ENCODE results near the gene EPHA6. TPM values are rescaled to one million over a fixed set of nuclear protein-coding genes. Genes with fewer than 3 reads are reported as not detected.

The EPHA6 gene
- polyA plus RNA-seq, 2 donors: 0.20 to 0.38 TPM

GRCh38 chr3:96833301-96833700, 18.9 kb downstream of the EPHA6 start:
- no peaks in the 10 kb centered on the region for H3K4me1 ChIP-seq (ENCODE audit: control insufficient read depth in 2 of 2, insufficient read depth in 2 of 2, low read length in 1 of 2)
- no peak overlapping the region for H3K27ac ChIP-seq (ENCODE audit: low read depth in 2 of 2, low read length in 1 of 2)
- no peaks in the 10 kb centered on the region for H3K36me3 ChIP-seq (ENCODE audit: control insufficient read depth in 2 of 2, insufficient read depth in 2 of 2, low read length in 1 of 2)
- H3K4me3 ChIP-seq (ENCODE audit: low read depth in 1 of 2, low read length in 2 of 2): no peak overlapping the region
- H3K27me3 ChIP-seq (ENCODE audit: control insufficient read depth in 1 of 2, insufficient read depth in 2 of 2, low read length in 2 of 2): no peaks in the 10 kb centered on the region
- H3K9me3 ChIP-seq (ENCODE audit: control insufficient read depth in 2 of 2, insufficient read depth in 1 of 2, low read depth in 1 of 2, low read length in 1 of 2): no peaks in the 10 kb centered on the region

GRCh38 chr3:96836153-96836915, 21.9 kb downstream of the EPHA6 start:
- H3K4me3 ChIP-seq (ENCODE audit: low read depth in 1 of 2, low read length in 2 of 2): no peak overlapping the region
- no peaks in the 10 kb centered on the region for H3K4me1 ChIP-seq (ENCODE audit: control insufficient read depth in 2 of 2, insufficient read depth in 2 of 2, low read length in 1 of 2)
- no peaks in the 10 kb centered on the region for H3K27me3 ChIP-seq (ENCODE audit: control insufficient read depth in 1 of 2, insufficient read depth in 2 of 2, low read length in 2 of 2)
- no peak overlapping the region for H3K27ac ChIP-seq (ENCODE audit: low read depth in 2 of 2, low read length in 1 of 2)
- no peaks in the 10 kb centered on the region for H3K36me3 ChIP-seq (ENCODE audit: control insufficient read depth in 2 of 2, insufficient read depth in 2 of 2, low read length in 1 of 2)
- 20 to 24% methylated on average over 2 of the region's 2 CpGs for WGBS, 2 donors
- H3K9me3 ChIP-seq (ENCODE audit: control insufficient read depth in 2 of 2, insufficient read depth in 1 of 2, low read depth in 1 of 2, low read length in 1 of 2): peaks cover 0 to 2% of the 10 kb centered on the region in 2 donors

GRCh38 chr3:96843505-96844203, 29.3 kb downstream of the EPHA6 start:
- no peaks in the 10 kb centered on the region for H3K36me3 ChIP-seq (ENCODE audit: control insufficient read depth in 2 of 2, insufficient read depth in 2 of 2, low read length in 1 of 2)
- H3K27ac ChIP-seq (ENCODE audit: low read depth in 2 of 2, low read length in 1 of 2): no peak overlapping the region
- 30 to 50% methylated on average over 6 of the region's 6 CpGs for WGBS, 2 donors
- no peaks in the 10 kb centered on the region for H3K27me3 ChIP-seq (ENCODE audit: control insufficient read depth in 1 of 2, insufficient read depth in 2 of 2, low read length in 2 of 2)
- H3K9me3 ChIP-seq (ENCODE audit: control insufficient read depth in 2 of 2, insufficient read depth in 1 of 2, low read depth in 1 of 2, low read length in 1 of 2): peaks cover 0 to 2% of the 10 kb centered on the region in 2 donors
- no peaks in the 10 kb centered on the region for H3K4me1 ChIP-seq (ENCODE audit: control insufficient read depth in 2 of 2, insufficient read depth in 2 of 2, low read length in 1 of 2)
- no peak overlapping the region for H3K4me3 ChIP-seq (ENCODE audit: low read depth in 1 of 2, low read length in 2 of 2)

- no peaks in the 10 kb centered on the region for H3K9me3 ChIP-seq (ENCODE audit: control insufficient read depth in 2 of 2, insufficient read depth in 1 of 2, low read depth in 1 of 2, low read length in 1 of 2)
- no peak overlapping the region for H3K27ac ChIP-seq (ENCODE audit: low read depth in 2 of 2, low read length in 1 of 2)
- no peaks in the 10 kb centered on the region for H3K27me3 ChIP-seq (ENCODE audit: control insufficient read depth in 1 of 2, insufficient read depth in 2 of 2, low read length in 2 of 2)
- H3K4me1 ChIP-seq (ENCODE audit: control insufficient read depth in 2 of 2, insufficient read depth in 2 of 2, low read length in 1 of 2): no peaks in the 10 kb centered on the region
- no peaks in the 10 kb centered on the region for H3K36me3 ChIP-seq (ENCODE audit: control insufficient read depth in 2 of 2, insufficient read depth in 2 of 2, low read length in 1 of 2)
- no peak overlapping the region for H3K4me3 ChIP-seq (ENCODE audit: low read depth in 1 of 2, low read length in 2 of 2)
Measured at GRCh38 chr3:96844204-96844514, 29.8 kb downstream of the EPHA6 start.

GRCh38 chr3:96852849-96853248, 38.5 kb downstream of the EPHA6 start:
- WGBS, 2 donors: 84 to 93% methylated on average over 2 of the region's 2 CpGs
- no peaks in the 10 kb centered on the region for H3K9me3 ChIP-seq (ENCODE audit: control insufficient read depth in 2 of 2, insufficient read depth in 1 of 2, low read depth in 1 of 2, low read length in 1 of 2)
- H3K4me3 ChIP-seq (ENCODE audit: low read depth in 1 of 2, low read length in 2 of 2): no peak overlapping the region
- no peaks in the 10 kb centered on the region for H3K36me3 ChIP-seq (ENCODE audit: control insufficient read depth in 2 of 2, insufficient read depth in 2 of 2, low read length in 1 of 2)
- H3K27ac ChIP-seq (ENCODE audit: low read depth in 2 of 2, low read length in 1 of 2): no peak overlapping the region
- no peaks in the 10 kb centered on the region for H3K4me1 ChIP-seq (ENCODE audit: control insufficient read depth in 2 of 2, insufficient read depth in 2 of 2, low read length in 1 of 2)
- H3K27me3 ChIP-seq (ENCODE audit: control insufficient read depth in 1 of 2, insufficient read depth in 2 of 2, low read length in 2 of 2): no peaks in the 10 kb centered on the region

- WGBS, 2 donors: 68 to 75% methylated on average over 1 of the region's 1 CpG
- Histone ChIP-seq H3K9me3 (ENCODE audit: control insufficient read depth in 2 of 2, insufficient read depth in 1 of 2, low read depth in 1 of 2, low read length in 1 of 2) (no peaks in the 10 kb centered on the region), H3K4me1 (ENCODE audit: control insufficient read depth in 2 of 2, insufficient read depth in 2 of 2, low read length in 1 of 2) (no peaks in the 10 kb centered on the region), H3K4me3 (ENCODE audit: low read depth in 1 of 2, low read length in 2 of 2) (no peak overlapping the region), H3K27ac (ENCODE audit: low read depth in 2 of 2, low read length in 1 of 2) (no peak overlapping the region), H3K27me3 (ENCODE audit: control insufficient read depth in 1 of 2, insufficient read depth in 2 of 2, low read length in 2 of 2) (no peaks in the 10 kb centered on the region), H3K36me3 (ENCODE audit: control insufficient read depth in 2 of 2, insufficient read depth in 2 of 2, low read length in 1 of 2) (no peaks in the 10 kb centered on the region)
Measured at GRCh38 chr3:96860882-96861281, 46.5 kb downstream of the EPHA6 start.

- H3K27ac ChIP-seq (ENCODE audit: low read depth in 2 of 2, low read length in 1 of 2): no peak overlapping the region
- H3K27me3 ChIP-seq (ENCODE audit: control insufficient read depth in 1 of 2, insufficient read depth in 2 of 2, low read length in 2 of 2): no peaks in the 10 kb centered on the region
- H3K4me1 ChIP-seq (ENCODE audit: control insufficient read depth in 2 of 2, insufficient read depth in 2 of 2, low read length in 1 of 2): no peaks in the 10 kb centered on the region
- H3K4me3 ChIP-seq (ENCODE audit: low read depth in 1 of 2, low read length in 2 of 2): no peak overlapping the region
- H3K36me3 ChIP-seq (ENCODE audit: control insufficient read depth in 2 of 2, insufficient read depth in 2 of 2, low read length in 1 of 2): no peaks in the 10 kb centered on the region
- no peaks in the 10 kb centered on the region for H3K9me3 ChIP-seq (ENCODE audit: control insufficient read depth in 2 of 2, insufficient read depth in 1 of 2, low read depth in 1 of 2, low read length in 1 of 2)
- WGBS, 2 donors: 0 to 8% methylated on average over 1 of the region's 1 CpG
Measured at GRCh38 chr3:96863129-96863740, 48.8 kb downstream of the EPHA6 start.

- no peaks in the 10 kb centered on the region for H3K27me3 ChIP-seq (ENCODE audit: control insufficient read depth in 1 of 2, insufficient read depth in 2 of 2, low read length in 2 of 2)
- H3K4me3 ChIP-seq (ENCODE audit: low read depth in 1 of 2, low read length in 2 of 2): no peak overlapping the region
- WGBS, 2 donors: 46 to 64% methylated on average over 2 of the region's 2 CpGs
- no peaks in the 10 kb centered on the region for H3K9me3 ChIP-seq (ENCODE audit: control insufficient read depth in 2 of 2, insufficient read depth in 1 of 2, low read depth in 1 of 2, low read length in 1 of 2)
- H3K27ac ChIP-seq (ENCODE audit: low read depth in 2 of 2, low read length in 1 of 2): no peak overlapping the region
- H3K36me3 ChIP-seq (ENCODE audit: control insufficient read depth in 2 of 2, insufficient read depth in 2 of 2, low read length in 1 of 2): no peaks in the 10 kb centered on the region
- H3K4me1 ChIP-seq (ENCODE audit: control insufficient read depth in 2 of 2, insufficient read depth in 2 of 2, low read length in 1 of 2): no peaks in the 10 kb centered on the region
Measured at GRCh38 chr3:96865605-96866004, 51.2 kb downstream of the EPHA6 start.

- Histone ChIP-seq H3K27me3 (ENCODE audit: control insufficient read depth in 1 of 2, insufficient read depth in 2 of 2, low read length in 2 of 2) (no peaks in the 10 kb centered on the region), H3K4me3 (ENCODE audit: low read depth in 1 of 2, low read length in 2 of 2) (no peak overlapping the region), H3K9me3 (ENCODE audit: control insufficient read depth in 2 of 2, insufficient read depth in 1 of 2, low read depth in 1 of 2, low read length in 1 of 2) (no peaks in the 10 kb centered on the region), H3K4me1 (ENCODE audit: control insufficient read depth in 2 of 2, insufficient read depth in 2 of 2, low read length in 1 of 2) (no peaks in the 10 kb centered on the region), H3K27ac (ENCODE audit: low read depth in 2 of 2, low read length in 1 of 2) (no peak overlapping the region), H3K36me3 (ENCODE audit: control insufficient read depth in 2 of 2, insufficient read depth in 2 of 2, low read length in 1 of 2) (no peaks in the 10 kb centered on the region)
- 58 to 63% methylated on average over 2 of the region's 2 CpGs for WGBS, 2 donors
Measured at GRCh38 chr3:96869316-96869715, 54.9 kb downstream of the EPHA6 start.

- 92 to 94% methylated on average over 4 of the region's 4 CpGs for WGBS, 2 donors
- Histone ChIP-seq H3K27ac (ENCODE audit: low read depth in 2 of 2, low read length in 1 of 2) (no peak overlapping the region), H3K4me1 (ENCODE audit: control insufficient read depth in 2 of 2, insufficient read depth in 2 of 2, low read length in 1 of 2) (no peaks in the 10 kb centered on the region), H3K9me3 (ENCODE audit: control insufficient read depth in 2 of 2, insufficient read depth in 1 of 2, low read depth in 1 of 2, low read length in 1 of 2) (no peaks in the 10 kb centered on the region), H3K4me3 (ENCODE audit: low read depth in 1 of 2, low read length in 2 of 2) (no peak overlapping the region), H3K27me3 (ENCODE audit: control insufficient read depth in 1 of 2, insufficient read depth in 2 of 2, low read length in 2 of 2) (no peaks in the 10 kb centered on the region), H3K36me3 (ENCODE audit: control insufficient read depth in 2 of 2, insufficient read depth in 2 of 2, low read length in 1 of 2) (no peaks in the 10 kb centered on the region)
Measured at GRCh38 chr3:96877510-96877909, 63.1 kb downstream of the EPHA6 start.
